Muscle of leg (tissue), 16 donors: ENCODE data around the gene SLBP. TPM values are rescaled to one million over a fixed set of nuclear protein-coding genes. Genes with fewer than 3 reads are reported as not detected.
A peak's percentile ranks its signal among the peaks of the same experiment; 100 is the strongest.

Experiments used
- DNase-seq: peaks from one replicate; pipeline ENCODE4 v3.0.0; 2013
- H3K27ac ChIP-seq: one replicate; pipeline ENCODE4 v1.5.1; 2013; ENCODE audit warnings: mild to moderate bottlenecking, low read length, control low read depth
- H3K27me3 ChIP-seq: one replicate; pipeline ENCODE4 v1.6.1; 2013; ENCODE audit warnings: low read length; ENCODE audit not compliant: control insufficient read depth, insufficient read depth
- H3K36me3 ChIP-seq: one replicate; pipeline ENCODE4 v1.6.1; 2013; ENCODE audit warnings: low read length; ENCODE audit not compliant: control insufficient read depth, insufficient read depth
- H3K4me1 ChIP-seq: one replicate; pipeline ENCODE4 v1.6.1; 2013; ENCODE audit warnings: low read length; ENCODE audit not compliant: control insufficient read depth, insufficient read depth
- H3K4me3 ChIP-seq: one replicate; pipeline ENCODE4 v1.5.1; 2013; ENCODE audit warnings: low read length, control low read depth
- H3K9me3 ChIP-seq: replicated peaks from 2 replicates; pipeline ENCODE4 v1.6.1; 2013; ENCODE audit warnings: low read depth, low read length; ENCODE audit not compliant: control insufficient read depth
- WGBS: methylation state at CpG from one replicate; pipeline ENCODE4 v1.1.5; 2013; ENCODE audit warnings: missing lambda C conversion rate; ENCODE audit not compliant: insufficient coverage; 5-methylcytosine and 5-hydroxymethylcytosine counted together
- long read RNA-seq, 11 donors: transcript quantifications; one replicate each; lab custom pipeline, GENCODE V29; 2026
- polyA plus RNA-seq, 8 donors: library from polyadenylated mRNA; unstranded; fragments of 120-200 nt; gene quantifications; one replicate each; pipeline versions ENCODE4 v1.2.1 to v1.2.3, GENCODE V29; 2013; ENCODE audit warnings: inconsistent platforms in 1 of 8, low replicate concordance in 1 of 8; ENCODE audit not compliant: insufficient read length in 8 of 8, insufficient read depth in 1 of 8
- total RNA-seq: library from RNA; stranded (reverse); fragments of 120-200 nt; gene quantifications from one replicate; pipeline ENCODE4 v1.2.4, GENCODE V29; 2013

The SLBP gene
- total RNA-seq: 39.9 TPM
- 10 to 100 TPM; 36.9 to 48.8 (median 42.8) TPM for polyA plus RNA-seq
- long read RNA-seq, donor 1, transcript SLBP-206 (8 exons, 1,977 nt): major isoform, 11 of 11 reads
- long read RNA-seq, donor 1, partial matches to known transcripts: 0 of 11 reads
- long read RNA-seq, donor 1, other reads (novel, unspliced or antisense): 0 of 11 reads
- long read RNA-seq, donor 2: 0 reads
- long read RNA-seq, donor 3, transcript SLBP-206 (8 exons, 1,977 nt): major isoform, 13 of 13 reads
- long read RNA-seq, donor 3, partial matches to known transcripts: 0 of 13 reads
- long read RNA-seq, donor 3, other reads (novel, unspliced or antisense): 0 of 13 reads
- long read RNA-seq, donor 4, transcript SLBP-206 (8 exons, 1,977 nt): major isoform, 6 of 7 reads
- long read RNA-seq, donor 4, partial matches to known transcripts: 0 of 7 reads
- long read RNA-seq, donor 4, other reads (novel, unspliced or antisense): 0 of 7 reads
- long read RNA-seq, donor 5, transcript SLBP-206 (8 exons, 1,977 nt): major isoform, 37 of 39 reads
- long read RNA-seq, donor 5, partial matches to known transcripts: 0 of 39 reads
- long read RNA-seq, donor 5, other reads (novel, unspliced or antisense): 0 of 39 reads
- long read RNA-seq, donor 6, transcript SLBP-206 (8 exons, 1,977 nt): major isoform, 29 of 35 reads
- long read RNA-seq, donor 6, partial matches to known transcripts: 6 of 35 reads
- long read RNA-seq, donor 6, other reads (novel, unspliced or antisense): 0 of 35 reads
- long read RNA-seq, donor 7, transcript SLBP-206 (8 exons, 1,977 nt): major isoform, 17 of 17 reads
- long read RNA-seq, donor 7, partial matches to known transcripts: 0 of 17 reads
- long read RNA-seq, donor 7, other reads (novel, unspliced or antisense): 0 of 17 reads
- long read RNA-seq, donor 8, transcript SLBP-206 (8 exons, 1,977 nt): major isoform, 14 of 15 reads
- long read RNA-seq, donor 8, partial matches to known transcripts: 0 of 15 reads
- long read RNA-seq, donor 8, other reads (novel, unspliced or antisense): 0 of 15 reads
- long read RNA-seq, donor 9, transcript SLBP-206 (8 exons, 1,977 nt): major isoform, 15 of 16 reads
- long read RNA-seq, donor 9, partial matches to known transcripts: 0 of 16 reads
- long read RNA-seq, donor 9, other reads (novel, unspliced or antisense): 0 of 16 reads
- long read RNA-seq, donor 10, transcript SLBP-206 (8 exons, 1,977 nt): major isoform, 20 of 21 reads
- long read RNA-seq, donor 10, partial matches to known transcripts: 0 of 21 reads
- long read RNA-seq, donor 10, other reads (novel, unspliced or antisense): 0 of 21 reads
- long read RNA-seq, donor 11, transcript SLBP-206 (8 exons, 1,977 nt): major isoform, 10 of 10 reads
- long read RNA-seq, donor 11, partial matches to known transcripts: 0 of 10 reads
- long read RNA-seq, donor 11, other reads (novel, unspliced or antisense): 0 of 10 reads

DNA sequence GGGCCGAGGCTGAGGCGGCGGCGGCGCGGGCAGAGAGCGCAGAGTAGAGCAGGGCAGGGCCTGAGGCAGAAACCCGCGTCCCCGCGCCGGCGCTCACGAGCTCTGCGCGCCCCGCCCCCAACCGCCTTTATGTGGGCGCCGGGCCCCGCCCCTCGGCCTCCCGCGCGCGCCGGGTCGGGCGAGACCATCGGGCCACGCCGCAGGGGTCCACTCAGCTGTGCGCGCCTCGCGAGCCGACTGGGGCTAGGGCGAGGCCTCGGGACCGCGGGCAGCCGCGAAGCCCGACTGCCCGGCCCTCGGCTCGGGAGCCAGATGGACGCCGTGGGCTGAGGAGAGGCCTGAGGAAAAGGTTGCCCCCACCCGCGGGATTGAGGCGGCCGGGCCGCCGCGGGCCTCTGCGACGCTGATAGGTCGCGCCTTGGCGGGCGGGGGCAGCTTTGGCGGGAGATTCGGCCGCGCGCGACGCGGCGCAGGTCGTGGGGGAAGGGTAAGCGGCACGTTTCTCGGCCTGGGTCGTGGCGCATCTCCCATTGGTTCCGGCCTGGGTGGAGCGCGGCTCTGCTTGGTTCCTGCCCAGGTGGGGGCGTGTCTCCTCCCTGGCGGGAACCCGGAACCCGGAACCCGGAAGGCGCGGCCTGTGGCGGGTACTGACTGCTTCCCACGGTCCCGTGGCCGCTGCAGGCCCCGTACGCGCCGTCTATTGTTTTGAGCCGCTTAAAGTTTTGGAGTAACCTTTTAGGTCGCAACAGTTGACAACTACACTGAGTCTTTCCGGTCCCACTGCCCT, at the start of gene SLBP:
Gene SLBP (minus strand): TSS at position 104 of the 787 bp plus-strand sequence. CDS start 131 bp downstream, outside the sequence.
- Histone ChIP-seq H3K27ac (peak within 1 kb of the TSS; percentile 83), H3K27me3 (no peaks in the 10 kb centered on the region), H3K4me1 (peaks cover 18% of the 10 kb centered on the region), H3K9me3 (no peaks in the 10 kb centered on the region), H3K4me3 (peak within 1 kb of the TSS; percentile 62), H3K36me3 (peaks cover 15% of the 10 kb centered on the region)
- DNase-seq: peak; percentile 95
- under 1% methylated on average over 97 of the region's 98 CpGs for WGBS

DNA sequence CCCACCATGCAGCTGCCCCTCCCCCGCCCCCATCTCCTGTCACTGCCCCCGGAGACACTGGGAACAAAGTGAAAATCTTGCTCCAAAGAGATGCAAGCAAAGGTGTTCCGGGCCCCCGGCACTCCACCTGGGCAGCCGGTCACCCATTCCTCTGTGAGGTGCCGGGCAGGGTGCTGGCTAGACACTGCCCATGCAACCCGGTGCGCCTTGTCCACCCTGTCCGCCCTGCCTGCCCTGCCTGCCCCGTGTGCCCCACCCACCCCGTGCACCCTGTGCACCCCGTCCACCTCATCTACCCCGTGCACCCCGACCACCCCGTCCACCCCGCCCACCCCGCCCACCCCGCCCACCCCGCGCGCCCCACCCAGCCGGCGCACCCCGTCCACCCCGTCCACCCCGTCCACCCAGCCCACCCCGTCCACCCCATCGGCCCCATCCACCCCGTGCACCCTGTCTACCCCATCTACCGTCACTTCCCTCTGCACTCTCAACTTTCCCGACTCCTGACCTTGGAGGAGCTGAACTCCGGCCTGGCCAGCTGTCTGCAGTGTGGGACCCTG, 49.1 kb upstream of the SLBP start:
- 63% methylated on average over 8 of the region's 32 CpGs for WGBS
- Histone ChIP-seq H3K36me3 (no peaks in the 10 kb centered on the region), H3K27me3 (peaks cover 18% of the 10 kb centered on the region), H3K27ac (no peak overlapping the region), H3K4me3 (no peak overlapping the region), H3K9me3 (no peaks in the 10 kb centered on the region), H3K4me1 (peaks cover 24% of the 10 kb centered on the region)
- no peak for DNase-seq

DNA sequence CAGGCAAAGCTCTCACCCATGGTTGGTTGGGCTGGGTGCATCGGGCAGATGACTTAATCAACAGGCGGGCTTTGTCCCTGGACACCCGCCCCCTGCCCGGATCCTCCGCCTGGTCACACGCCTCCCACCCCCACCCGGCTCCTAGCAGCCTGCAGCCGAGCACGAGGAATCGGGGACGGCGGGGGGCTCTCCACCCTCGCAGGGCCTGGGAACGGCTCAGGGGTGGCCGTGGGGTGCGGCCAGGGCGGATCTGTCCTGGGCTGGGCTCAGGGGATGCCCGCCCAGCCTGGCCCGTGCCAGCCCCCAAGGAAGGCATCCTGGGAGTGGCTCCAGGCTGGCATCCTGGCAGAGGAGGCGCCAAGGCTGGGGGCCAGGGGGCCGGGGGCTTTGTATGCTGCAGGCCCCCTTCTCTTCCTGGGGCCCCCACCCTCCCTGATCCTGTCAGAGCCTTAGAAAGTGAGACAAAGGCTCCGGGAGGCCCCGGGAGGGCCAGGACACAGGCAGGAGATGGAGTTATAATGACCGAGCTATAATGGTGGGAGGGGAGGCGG, 48.5 kb upstream of the SLBP start:
- Histone ChIP-seq H3K27ac (no peak overlapping the region), H3K9me3 (no peaks in the 10 kb centered on the region), H3K4me1 (peaks cover 24% of the 10 kb centered on the region), H3K4me3 (no peak overlapping the region), H3K27me3 (peaks cover 16% of the 10 kb centered on the region), H3K36me3 (no peaks in the 10 kb centered on the region)
- 20% methylated on average over 17 of the region's 25 CpGs for WGBS
- no peak for DNase-seq

DNA sequence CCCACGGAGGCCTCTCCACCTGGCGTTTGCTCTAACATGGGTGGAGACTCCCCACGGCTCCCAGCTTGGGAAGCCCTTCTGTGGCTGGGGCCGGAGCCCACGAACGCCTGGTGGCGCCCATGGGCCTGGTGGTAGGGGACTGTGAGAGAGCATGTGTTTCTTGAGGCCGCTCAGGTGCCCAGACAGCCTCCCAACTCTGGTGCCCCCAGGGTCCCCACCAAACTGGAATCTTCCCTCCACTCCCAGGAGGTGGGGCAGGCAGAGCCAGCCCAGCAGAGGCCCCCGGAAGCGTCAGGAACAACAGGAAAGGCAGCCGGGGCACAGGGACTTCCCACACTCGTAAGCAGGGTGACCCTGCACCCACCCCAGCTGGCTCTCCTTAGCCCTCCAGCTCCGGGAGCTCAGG, 47.7 kb upstream of the SLBP start:
- no peak for DNase-seq
- Histone ChIP-seq H3K27me3 (peaks cover 10% of the 10 kb centered on the region), H3K27ac (no peak overlapping the region)

DNA sequence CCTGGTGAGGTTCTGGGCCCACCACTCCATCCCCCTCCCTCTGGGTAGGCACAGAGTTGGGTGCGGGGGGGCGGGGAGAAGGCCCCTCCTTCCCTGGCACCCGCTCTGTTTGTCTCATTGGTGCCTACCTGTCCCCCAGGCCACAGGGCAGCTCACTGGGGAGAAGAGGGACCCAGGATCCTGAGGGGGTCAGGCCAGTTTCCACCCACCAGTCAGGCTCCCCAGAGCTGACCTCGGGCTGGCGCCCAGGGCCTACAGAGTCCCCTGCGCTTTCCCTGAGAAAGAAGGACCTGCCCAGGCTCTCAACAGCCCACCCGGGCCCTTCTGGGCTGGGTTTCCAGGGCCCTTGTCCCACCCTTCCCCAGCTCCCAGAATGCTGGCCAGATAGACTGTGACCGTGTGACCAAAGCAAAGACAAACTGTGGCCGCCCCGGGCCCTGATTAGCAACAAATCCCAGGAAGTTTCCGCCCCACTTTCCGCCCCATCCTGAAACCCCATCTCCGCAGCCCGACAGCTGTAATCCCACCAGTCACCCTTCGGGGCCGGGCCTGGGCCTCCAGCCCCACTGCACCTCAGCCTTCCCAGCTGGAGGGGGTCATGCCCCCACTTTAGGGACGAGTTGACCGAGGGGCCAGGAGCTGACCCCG, 47.2 kb upstream of the SLBP start:
- Histone ChIP-seq H3K36me3 (no peaks in the 10 kb centered on the region), H3K27ac (no peak overlapping the region), H3K9me3 (no peaks in the 10 kb centered on the region), H3K4me1 (peaks cover 29% of the 10 kb centered on the region), H3K27me3 (peaks cover 8% of the 10 kb centered on the region), H3K4me3 (no peak overlapping the region)
- no peak for DNase-seq
- WGBS: 52% methylated on average over 16 of the region's 19 CpGs

More for the DNA sequence above, 47.7 kb upstream of the SLBP start:
- Histone ChIP-seq H3K4me1 (peaks cover 25% of the 10 kb centered on the region), H3K9me3 (no peaks in the 10 kb centered on the region), H3K36me3 (no peaks in the 10 kb centered on the region), H3K4me3 (no peak overlapping the region)
- WGBS: 44% methylated on average over 7 of the region's 13 CpGs

DNA sequence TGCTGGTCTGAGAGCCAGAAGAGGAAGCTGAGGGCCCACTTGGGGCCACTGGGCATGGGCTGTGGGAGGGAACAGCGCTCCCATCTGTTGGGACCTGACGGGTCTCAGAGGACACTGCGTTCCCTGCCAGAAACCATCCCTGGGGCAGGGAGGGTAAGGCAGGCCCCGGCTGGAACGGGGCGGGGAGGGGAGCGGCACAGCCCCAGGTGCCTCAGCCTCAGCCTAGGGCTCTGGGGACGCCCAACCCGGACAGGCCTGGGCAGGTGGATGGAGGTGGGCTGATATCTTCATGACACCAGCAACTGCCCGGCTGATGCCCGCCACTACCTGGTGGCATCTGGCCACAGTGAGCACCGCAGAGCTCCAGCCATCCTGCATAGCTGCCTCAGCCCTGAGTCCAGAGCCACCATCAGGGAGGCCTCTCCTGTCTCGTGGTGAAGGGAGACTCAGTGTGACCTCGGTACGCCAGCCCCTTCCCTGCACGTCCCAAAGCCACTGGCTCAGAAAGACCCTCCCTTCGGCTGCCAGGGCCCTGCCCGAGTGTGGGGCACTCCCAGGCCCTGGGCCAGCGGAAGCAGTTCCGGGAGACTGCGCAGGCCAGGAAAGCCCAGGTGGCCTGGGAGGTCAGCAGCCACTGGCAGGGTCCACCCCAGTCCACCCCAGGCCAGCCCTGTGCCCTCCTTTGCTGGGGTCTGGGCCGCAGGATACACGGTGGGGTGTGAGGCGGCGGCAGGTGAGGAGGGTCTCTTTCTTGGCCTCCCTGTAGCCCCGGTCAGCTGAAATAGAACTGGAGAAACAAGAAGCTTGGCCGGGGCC, 46.4 kb upstream of the SLBP start:
- Histone ChIP-seq H3K27ac (no peak overlapping the region), H3K4me3 (no peak overlapping the region), H3K4me1 (peaks cover 32% of the 10 kb centered on the region), H3K9me3 (no peaks in the 10 kb centered on the region), H3K27me3 (peaks cover 6% of the 10 kb centered on the region), H3K36me3 (no peaks in the 10 kb centered on the region)
- 76% methylated on average over 21 of the region's 27 CpGs for WGBS
- no peak for DNase-seq

DNA sequence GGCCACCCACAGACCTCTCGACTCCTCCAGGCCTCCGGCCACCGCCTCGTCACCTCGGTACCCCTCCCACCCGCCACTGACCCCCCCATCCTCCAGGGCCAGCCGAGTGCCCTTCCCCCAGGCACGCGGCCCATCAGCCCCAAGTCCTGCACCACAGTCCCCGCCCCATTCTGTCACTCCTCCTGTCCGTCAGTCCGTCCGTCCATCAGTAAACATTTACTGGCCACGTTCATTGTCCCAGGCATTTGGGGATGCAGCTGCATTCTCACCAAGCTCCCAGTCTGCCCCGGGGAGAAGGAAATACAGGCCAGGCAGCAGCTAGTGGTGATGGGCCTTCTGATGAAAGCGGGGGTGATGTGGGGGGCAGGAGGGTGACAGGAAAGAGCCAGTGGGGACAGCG, 45.7 kb upstream of the SLBP start:
- WGBS: 51% methylated on average over 17 of the region's 17 CpGs
- no peaks in the 10 kb centered on the region for H3K36me3 ChIP-seq
- peaks cover 3% of the 10 kb centered on the region for H3K27me3 ChIP-seq
- H3K4me3 ChIP-seq: no peak overlapping the region
- peaks cover 34% of the 10 kb centered on the region for H3K4me1 ChIP-seq
- H3K27ac ChIP-seq: no peak overlapping the region
- DNase-seq: no peak
- no peaks in the 10 kb centered on the region for H3K9me3 ChIP-seq
